K562 (cell line): ENCODE measurements around the gene ZNF644. TPM values are rescaled to one million over a fixed set of nuclear protein-coding genes. Genes with fewer than 3 reads are reported as not detected.

Experiments
- ATAC-seq: fragments of 200-7000 bp; cut with Tn5 transposase; 3 replicates; pipeline ENCODE4 v1.9.1; 2020; ENCODE audit warnings: moderate library complexity
- BruUV-seq: library from RNA; stranded (reverse); fragments of 400-500 nt; replicated peaks from 2 replicates; lab custom pipeline; 2021; lab: Mats Ljungman, UMichigan
- CTCF ChIA-PET: fragments of 300-600 bp; formaldehyde crosslinking; extraction: SDS; loops from one replicate; lab custom pipeline; 2021; ENCODE audit warnings: low intra/inter-chr PET ratio; lab: Yijun Ruan, JAX
- POLR2A ChIA-PET: fragments of 300-600, 350-650 bp; sonication (Branson Sonifier 250); formaldehyde crosslinking; extraction: SDS; loops from one replicate; lab custom pipeline; 2021; ENCODE audit warnings: antibody characterized with exemption, inconsistent platforms; lab: Yijun Ruan, JAX
- DNase-seq, 4 experiments: peaks; one replicate each; pipeline versions ENCODE4 v3.0.0 to v3.0.0-alpha.2; 2011 to 2018; ENCODE audit warnings: low spot score in 3 of 4, mixed read lengths in 3 of 4; ENCODE audit errors: extremely low read depth in 1 of 4
- FAIRE-seq: peaks from 2 replicates; lab custom pipeline; 2011; peaks lifted over from hg19 to GRCh38; lab: Jason Lieb, UNC
- H2AFZ ChIP-seq: 2 replicates; pipeline ENCODE4 v1.6.0; 2011; ENCODE audit warnings: low read depth, low read length, control low read depth, inconsistent platforms
- H3K27ac ChIP-seq: fragments of 200-600 bp; 3 replicates; pipeline ENCODE4 v1.8.0; 2011; ENCODE audit warnings: low read depth, mild to moderate bottlenecking, control low read depth, inconsistent platforms, low read length, moderate library complexity, mixed read lengths; ENCODE audit errors: extremely low read depth
- H3K27me3 ChIP-seq, 2 experiments: fragments of 300-600 bp in 1 of 2; 2 replicates in 1 of 2; 3 replicates in 1 of 2; pipeline versions ENCODE4 v1.6.0 to v1.8.0; 2011; ENCODE audit warnings: inconsistent platforms in 2 of 2, low read length in 2 of 2, mild to moderate bottlenecking in 1 of 2, mixed read lengths in 1 of 2, moderate library complexity in 1 of 2; ENCODE audit not compliant: control insufficient read depth in 2 of 2, insufficient read depth in 2 of 2
- H3K36me3 ChIP-seq: fragments of 300-600 bp; 3 replicates; pipeline ENCODE4 v1.8.0; 2011; ENCODE audit warnings: mild to moderate bottlenecking, low read length, inconsistent platforms; ENCODE audit not compliant: control insufficient read depth, insufficient read depth
- H3K4me1 ChIP-seq, 2 experiments: fragments of 200-600 bp in 1 of 2; replicated peaks in 1 of 2; 2 replicates in 1 of 2; 3 replicates in 1 of 2; pipeline versions ENCODE4 v1.5.1 to v1.8.0; 2011; ENCODE audit warnings: inconsistent platforms in 2 of 2, low read length in 2 of 2, mild to moderate bottlenecking in 1 of 2, mixed read lengths in 1 of 2, moderate library complexity in 1 of 2; ENCODE audit not compliant: control insufficient read depth in 2 of 2, insufficient read depth in 2 of 2
- H3K4me2 ChIP-seq: 2 replicates; pipeline ENCODE4 v1.6.1; 2011; ENCODE audit warnings: low read length, control low read depth, inconsistent platforms, mixed read lengths; ENCODE audit not compliant: insufficient read depth
- H3K4me3 ChIP-seq: fragments of 200-600 bp; sonication (generic), shearing (Covaris generic); 2 replicates; pipeline ENCODE4 v1.5.1; 2016; ENCODE audit warnings: control low read depth, inconsistent platforms
- H3K79me2 ChIP-seq: fragments of 200-600 bp; 3 replicates; pipeline ENCODE4 v1.8.0; 2011; ENCODE audit warnings: low read length, inconsistent platforms; ENCODE audit not compliant: control insufficient read depth, insufficient read depth
- H3K9ac ChIP-seq, 2 experiments: 2 replicates each; pipeline versions ENCODE4 v1.6.0 to v1.6.1; 2011; ENCODE audit warnings: low read depth in 2 of 2, low read length in 2 of 2, control low read depth in 1 of 2, inconsistent platforms in 1 of 2, mild to moderate bottlenecking in 1 of 2, mixed read lengths in 1 of 2; ENCODE audit not compliant: insufficient read depth in 1 of 2
- H3K9me1 ChIP-seq: one replicate; pipeline ENCODE4 v1.6.0; 2011; ENCODE audit warnings: inconsistent platforms, mild to moderate bottlenecking, low read length, moderate library complexity; ENCODE audit not compliant: control insufficient read depth, insufficient read depth
- H3K9me3 ChIP-seq: replicated peaks from 2 replicates; pipeline ENCODE4 v1.5.1; 2011; ENCODE audit warnings: low read depth, low read length, inconsistent platforms; ENCODE audit not compliant: control insufficient read depth, insufficient read depth
- H4K20me1 ChIP-seq: replicated peaks from 2 replicates; pipeline ENCODE4 v1.6.1; 2011; ENCODE audit warnings: low read length, inconsistent platforms, mixed read lengths; ENCODE audit not compliant: control insufficient read depth, insufficient read depth
- ARID3A ChIP-seq: IDR thresholded peaks from 2 replicates; pipeline ENCODE4 v1.6.1; 2012; ENCODE audit warnings: low read depth, low read length, improper control_type of control experiment, borderline replicate concordance
- ATF3 ChIP-seq, 2 experiments: fragments of 450-650 bp in 1 of 2; sonication (generic) in 1 of 2; formaldehyde crosslinking in 1 of 2; IDR thresholded peaks in 1 of 2; conservative IDR thresholded peaks in 1 of 2; 2 replicates each; pipeline versions ENCODE4 v1.6.1 to v1.8.1; 2016 to 2023; ENCODE audit warnings: mild to moderate bottlenecking in 2 of 2, moderate library complexity in 2 of 2, inconsistent platforms in 1 of 2, missing genetic modification reagents in 1 of 2
- CTCF ChIP-seq, 3 experiments: IDR thresholded peaks in 2 of 3; conservative IDR thresholded peaks in 1 of 3; 2 replicates each; pipeline ENCODE4 v1.5.1; 2011 to 2012; ENCODE audit warnings: low read length in 3 of 3, mild to moderate bottlenecking in 3 of 3, control low read depth in 2 of 3, improper control_type of control experiment in 1 of 3, inconsistent platforms in 1 of 3, low read depth in 1 of 3, mixed read lengths in 1 of 3, moderate library complexity in 1 of 3; ENCODE audit not compliant: insufficient read depth in 2 of 3
- NR3C1 ChIP-seq: sonication (generic); formaldehyde crosslinking; IDR thresholded peaks from 2 replicates; pipeline ENCODE4 v1.8.1; 2022; ENCODE audit warnings: missing genetic modification reagents
- RAD21 ChIP-seq, 2 experiments: fragments of 250-450 bp in 1 of 2; fragments of 450-650 bp in 1 of 2; sonication (Bioruptor Pico) in 1 of 2; formaldehyde crosslinking in 1 of 2; IDR thresholded peaks in 1 of 2; conservative IDR thresholded peaks in 1 of 2; 2 replicates each; pipeline versions ENCODE4 v1.4.0 to v1.8.0; 2020 to 2022; ENCODE audit warnings: mild to moderate bottlenecking in 2 of 2, moderate library complexity in 1 of 2
- TEAD4 ChIP-seq, 2 experiments: sonication (generic) in 1 of 2; formaldehyde crosslinking in 1 of 2; IDR thresholded peaks; 2 replicates each; pipeline versions ENCODE4 v1.6.1 to v1.8.0; 2012 to 2022; ENCODE audit warnings: borderline replicate concordance in 1 of 2, inconsistent platforms in 1 of 2, low read length in 1 of 2, mild to moderate bottlenecking in 1 of 2, missing genetic modification reagents in 1 of 2
- ZNF717 ChIP-seq: fragments of 250-450 bp; sonication (Bioruptor Pico); IDR thresholded peaks from 2 replicates; pipeline ENCODE4 v1.5.0; 2021
- WGBS: fragments of 100-300 bp; shearing (Covaris generic); methylation state at CpG from one replicate; pipeline ENCODE4 v1.1.6; 2016; ENCODE audit warnings: low coverage, mixed read lengths; ENCODE audit not compliant: insufficient coverage; ENCODE audit errors: missing lambda C conversion rate; 5-methylcytosine and 5-hydroxymethylcytosine counted together
- in situ Hi-C: fragments of 300-500 bp; cut with MboI; formaldehyde crosslinking; loops from 4 replicates; pipeline ENCODE4 v1.15.0; 2018; ENCODE audit warnings: inconsistent platforms, mixed read lengths
- intact Hi-C: fragments of 100-400 bp; cut with micrococcal nuclease; formaldehyde crosslinking; loops from 2 replicates; pipeline ENCODE4 v1.14.2; 2022
- polyA plus RNA-seq, 8 experiments: library from polyadenylated mRNA; depleted of rRNA in 4 of 8; stranded (reverse) in 5 of 8; unstranded in 3 of 8; fragments of >200 nt; fragmentation: Nextera tagmentation in 2 of 8; fragmentation: Illumina TruSeq in 1 of 8; extraction: Ambion mirVana in 2 of 8; extraction: Trizol in 1 of 8; gene quantifications; 2 replicates each; pipeline versions ENCODE4 v1.2.1 to v1.2.3, GENCODE V29; 2011 to 2014; ENCODE audit warnings: inconsistent platforms in 1 of 8, missing spikeins in 1 of 8
- total RNA-seq, 7 experiments: library from RNA; depleted of rRNA in 6 of 7; stranded (reverse); fragments of >200 nt in 6 of 7; fragmentation: Illumina TruSeq in 2 of 7; extraction: Trizol in 2 of 7; gene quantifications; 2 replicates each; pipeline versions ENCODE4 v1.2.1 to v1.2.3, GENCODE V29; 2011 to 2021; ENCODE audit warnings: low replicate concordance in 1 of 7
- TF ChIP-seq, protein P1 (sequence below): fragments of 450-650 bp; formaldehyde crosslinking; IDR thresholded peaks from 2 replicates; pipeline ENCODE4 v1.4.0; 2020; ENCODE audit warnings: mild to moderate bottlenecking, moderate library complexity

The ZNF644 gene
- total and polyA plus RNA-seq, 9 of the 15 experiments (the other 6 are each of a cell fraction or from before 2014, with no cell fraction given): 25.3 to 71.4 (median 39.6) TPM

DNA sequence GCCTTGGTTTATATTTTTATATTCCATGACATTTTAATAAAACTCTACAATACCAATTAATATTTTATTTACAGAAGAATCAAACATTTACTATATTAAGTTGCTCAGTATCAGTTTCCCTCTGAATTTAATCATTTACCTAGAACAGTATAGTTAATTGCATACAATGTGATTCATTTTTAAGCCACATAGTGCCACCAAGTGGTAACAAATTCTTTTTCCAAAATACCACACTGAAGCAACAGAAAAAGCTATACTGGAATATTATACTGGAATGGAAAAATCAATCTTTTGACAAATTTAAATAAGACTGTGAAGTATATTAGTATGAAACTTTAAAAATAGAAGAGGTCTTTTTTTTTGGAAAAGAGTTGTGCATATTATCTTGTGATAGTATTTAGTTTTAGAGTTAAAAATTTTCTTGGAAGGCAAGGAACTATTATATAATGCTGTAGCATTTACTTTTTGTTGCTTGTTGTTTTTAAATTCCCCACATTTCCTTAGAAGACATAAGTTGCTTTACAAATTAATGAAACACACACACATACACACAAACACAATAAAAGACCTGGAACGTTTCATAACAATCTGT lies 57.3 kb downstream of the ZNF644 start:
- Histone ChIP-seq H3K9ac (no peak overlapping the region), H3K27me3 (no peaks in the 10 kb centered on the region), H3K4me2 (no peak overlapping the region), H3K4me3 (no peak overlapping the region), H4K20me1 (no peaks in the 10 kb centered on the region), H3K36me3 (peaks cover 7% of the 10 kb centered on the region), H3K9me1 (no peaks in the 10 kb centered on the region), H3K27ac (no peak overlapping the region), H3K4me1 (no peaks in the 10 kb centered on the region), H2AFZ (no peak overlapping the region), H3K9me3 (no peaks in the 10 kb centered on the region), H3K79me2 (peaks cover 66% of the 10 kb centered on the region)
- BruUV-seq: no TSS peak
- peak in 1 of 4 experiments; percentile 39 for DNase-seq
- CTCF ChIA-PET: interaction anchor here (0.6 to 2.9 kb wide), 2 partner anchors 243 to 387 kb away, joined by 3 to 19 read pairs; no protein-coding TSS in a partner anchor
- peak; percentile 85 for ATAC-seq
- no peak for FAIRE-seq
- in situ Hi-C loops (loop anchor here (10.0 kb wide), 1 partner anchor 240 kb away; no protein-coding TSS in a partner anchor), intact Hi-C loops (loop anchor here (1.0 to 5.0 kb wide), 2 partner anchors 243 to 347 kb away; no protein-coding TSS in a partner anchor)
- WGBS: 17% methylated on average over 1 of the region's 1 CpG
- POLR2A ChIA-PET: interaction anchor here (1.0 kb wide), 1 partner anchor 385 kb away, joined by 3 read pairs; no protein-coding TSS in a partner anchor
- TF ChIP-seq, protein P1, sequence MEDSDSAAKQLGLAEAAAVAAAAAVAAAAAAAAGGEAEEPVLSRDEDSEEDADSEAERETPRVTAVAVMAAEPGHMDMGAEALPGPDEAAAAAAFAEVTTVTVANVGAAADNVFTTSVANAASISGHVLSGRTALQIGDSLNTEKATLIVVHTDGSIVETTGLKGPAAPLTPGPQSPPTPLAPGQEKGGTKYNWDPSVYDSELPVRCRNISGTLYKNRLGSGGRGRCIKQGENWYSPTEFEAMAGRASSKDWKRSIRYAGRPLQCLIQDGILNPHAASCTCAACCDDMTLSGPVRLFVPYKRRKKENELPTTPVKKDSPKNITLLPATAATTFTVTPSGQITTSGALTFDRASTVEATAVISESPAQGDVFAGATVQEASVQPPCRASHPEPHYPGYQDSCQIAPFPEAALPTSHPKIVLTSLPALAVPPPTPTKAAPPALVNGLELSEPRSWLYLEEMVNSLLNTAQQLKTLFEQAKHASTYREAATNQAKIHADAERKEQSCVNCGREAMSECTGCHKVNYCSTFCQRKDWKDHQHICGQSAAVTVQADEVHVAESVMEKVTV (CRISPR knock-in tag): peak; percentile 66
- TF ChIP-seq TEAD4 (IDR thresholded peaks at IDR 0.05; ENCODE audit: low read length) (peak; percentile 10; the same call in 1 of the 2 replicates), TEAD4 (CRISPR knock-in tag; IDR thresholded peaks at IDR 0.05; ENCODE audit: borderline replicate concordance) (no peak), CTCF (IDR thresholded peaks at IDR 0.05 in 2 of 3, conservative IDR thresholded peaks at IDR 0.05 in 1 of 3; ENCODE audit: insufficient read depth in 2 of 3, low read depth in 1 of 3, low read length in 3 of 3) (peak in 2 of 3 experiments; percentile 32 to 64; a peak in 3 of 6 replicates), ATF3 (IDR thresholded peaks at IDR 0.05) (no peak), ATF3 (CRISPR knock-in tag; conservative IDR thresholded peaks at IDR 0.05) (no peak), RAD21 (CRISPR knock-in tag; conservative IDR thresholded peaks at IDR 0.05 in 1 of 2, IDR thresholded peaks at IDR 0.05 in 1 of 2) (peak; percentile 75 to 79), NR3C1 (CRISPR knock-in tag) (no peak), ZNF717 (no peak), ARID3A (peak; percentile 55; the same call in 1 of the 2 replicates)
